Neuron (in vitro differentiated cells): ENCODE measurements around the gene PURB.
"Not testable (repeated sequence)": the region's sequence is repeated elsewhere in the genome, so short reads cannot be mapped to it uniquely, and the experiment has no call there.

Experiments used
- H2AFZ ChIP-seq: one replicate; pipeline ENCODE4 v1.6.1; 2013; ENCODE audit warnings: low read depth, mild to moderate bottlenecking, inconsistent platforms, low read length, moderate library complexity
- H3K27me3 ChIP-seq: one replicate; pipeline ENCODE4 v1.6.1; 2013; ENCODE audit warnings: low read length; ENCODE audit not compliant: insufficient read depth
- H3K36me3 ChIP-seq: one replicate; pipeline ENCODE4 v1.6.1; 2013; ENCODE audit warnings: low read length; ENCODE audit not compliant: insufficient read depth
- H3K4me1 ChIP-seq: one replicate; pipeline ENCODE4 v1.6.1; 2013; ENCODE audit warnings: low read length; ENCODE audit not compliant: insufficient read depth
- H3K4me3 ChIP-seq: 2 replicates; pipeline ENCODE4 v1.5.1; 2013; ENCODE audit warnings: mild to moderate bottlenecking, low read length, moderate library complexity
- H3K9me3 ChIP-seq: one replicate; pipeline ENCODE4 v1.6.1; 2013; ENCODE audit warnings: low read length

Gene PURB

DNA sequence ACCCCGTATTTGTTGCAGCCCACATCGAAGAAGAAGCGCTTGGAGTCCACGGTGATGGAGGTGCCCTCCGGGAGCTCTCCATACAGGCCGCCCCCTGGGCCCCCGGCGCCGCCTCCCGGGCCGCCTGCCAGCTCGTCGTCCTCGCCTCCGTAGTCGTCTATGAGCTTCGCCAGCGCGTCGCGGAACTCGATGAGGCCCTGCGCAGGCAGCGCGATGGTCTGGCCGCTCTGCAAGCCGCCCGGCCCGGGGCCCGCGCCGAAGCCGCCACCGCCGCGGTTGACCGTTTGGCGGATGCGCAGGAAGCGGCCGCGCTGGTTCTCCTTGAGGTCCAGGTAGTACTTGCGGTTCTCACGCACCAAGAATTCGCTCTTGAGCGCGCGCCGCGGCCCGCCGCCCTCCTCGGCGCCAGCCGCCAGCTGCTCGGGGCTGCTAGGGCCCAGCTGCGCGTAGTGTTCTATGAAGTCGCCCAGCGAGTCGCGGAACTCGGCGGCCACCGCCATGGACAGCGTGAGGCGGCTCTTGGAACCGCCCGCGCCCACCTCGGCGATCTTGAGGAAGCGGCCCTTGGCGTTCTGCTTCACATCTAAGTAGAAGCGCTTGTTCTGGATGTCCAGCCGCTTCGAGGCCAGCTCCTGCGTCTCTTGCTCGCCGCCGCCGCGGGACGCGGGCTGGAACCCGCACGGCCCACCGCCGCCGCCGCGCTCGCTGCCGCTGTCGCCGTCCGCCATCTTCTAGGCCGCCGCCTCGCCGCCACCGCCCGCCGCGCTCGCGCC lies 523 bp downstream of the PURB start:
- Histone ChIP-seq H3K36me3 (peaks cover 22% of the 10 kb centered on the region), H3K4me1 (peaks cover 47% of the 10 kb centered on the region), H3K4me3 (peak overlapping the region; percentile 87), H2AFZ (no peak overlapping the region), H3K9me3 (no peaks in the 10 kb centered on the region), H3K27me3 (no peaks in the 10 kb centered on the region)

DNA sequence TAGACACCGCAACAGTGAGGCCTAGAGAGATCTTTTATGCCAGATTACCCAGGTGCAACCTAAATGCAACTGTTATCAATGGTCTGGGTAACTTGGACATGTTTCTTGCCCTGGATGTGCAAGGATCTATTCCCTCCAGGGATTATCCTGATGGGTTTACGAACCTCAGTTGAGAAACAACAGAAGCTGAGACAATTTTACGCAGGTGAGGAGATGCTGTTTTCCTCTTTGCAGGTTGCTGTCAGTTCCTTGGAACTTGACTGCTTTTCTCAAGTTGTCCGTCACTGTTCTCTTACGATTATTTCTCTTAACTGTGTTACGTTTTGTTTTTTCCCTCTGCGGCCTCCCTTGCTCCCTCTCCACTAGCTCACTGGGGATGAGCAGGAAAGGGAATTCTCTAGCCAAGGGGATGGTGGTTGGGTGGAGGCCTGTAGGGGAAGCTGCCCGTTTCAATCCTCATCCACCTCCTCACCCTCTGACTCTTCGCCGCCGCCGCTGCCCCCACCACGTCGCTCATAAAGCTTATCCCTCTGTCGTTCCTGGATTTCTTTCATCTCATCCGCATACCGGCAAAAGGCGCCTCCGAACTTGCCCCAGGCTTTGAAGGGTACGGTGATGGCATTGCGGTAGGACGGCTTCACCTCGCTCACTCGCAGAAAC lies 1.2 kb downstream of the PURB start:
- Histone ChIP-seq H2AFZ (no peak overlapping the region), H3K36me3 (peaks cover 26% of the 10 kb centered on the region), H3K4me3 (peak overlapping the region; percentile 87)

DNA sequence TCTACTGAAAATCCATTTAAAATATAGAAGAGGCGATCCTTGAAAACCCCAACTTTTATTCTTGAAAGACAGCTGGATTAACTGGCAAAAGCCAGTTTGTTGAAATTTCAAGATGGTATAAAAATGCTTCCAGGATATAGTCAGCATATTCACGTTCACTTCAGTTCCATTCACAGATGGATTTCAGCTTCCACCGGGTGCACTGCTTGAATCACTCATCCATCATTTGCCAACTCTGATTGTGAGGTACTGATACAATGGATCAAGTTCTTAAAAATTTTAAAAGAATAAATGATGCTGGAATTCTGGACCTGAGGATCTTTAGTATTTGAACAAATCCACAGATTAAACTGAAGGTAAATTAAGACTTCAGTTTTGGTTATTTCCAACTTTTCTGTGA lies 2.4 kb downstream of the PURB start:
- H3K36me3 ChIP-seq, result peaks cover 26% of the 10 kb centered on the region
- H3K4me3 ChIP-seq, result peak overlapping the region; percentile 87
- no peaks in the 10 kb centered on the region for H3K9me3 ChIP-seq
- H3K27me3 ChIP-seq, result no peaks in the 10 kb centered on the region
- H3K4me1 ChIP-seq, result peaks cover 49% of the 10 kb centered on the region
- H2AFZ ChIP-seq, result no peak overlapping the region

More for the DNA sequence above, 1.2 kb downstream of the PURB start:
- H3K9me3 ChIP-seq, result no peaks in the 10 kb centered on the region
- no peaks in the 10 kb centered on the region for H3K27me3 ChIP-seq
- peaks cover 49% of the 10 kb centered on the region for H3K4me1 ChIP-seq

DNA sequence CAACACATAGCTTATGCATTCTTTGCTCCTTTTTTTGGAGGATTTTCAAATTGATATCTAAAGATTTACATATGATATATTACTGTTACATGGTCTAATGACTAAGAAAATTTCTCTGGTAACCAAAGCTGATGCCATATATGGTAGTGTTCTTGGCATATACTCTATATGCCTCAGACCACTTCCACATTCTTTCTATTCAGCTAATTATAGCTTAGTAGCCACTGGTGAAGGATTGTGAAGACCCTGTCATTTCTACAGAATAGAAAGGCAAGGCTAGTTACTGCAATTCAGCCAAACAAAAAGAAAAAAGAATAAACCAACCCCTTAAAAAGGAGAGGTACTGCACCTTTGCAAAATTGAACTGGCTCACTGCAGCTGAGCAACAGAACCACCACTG lies 3.7 kb downstream of the PURB start:
- Histone ChIP-seq H3K27me3 (no peaks in the 10 kb centered on the region), H3K4me3 (peak overlapping the region; percentile 87), H3K36me3 (peaks cover 30% of the 10 kb centered on the region), H2AFZ (no peak overlapping the region), H3K9me3 (no peaks in the 10 kb centered on the region), H3K4me1 (peaks cover 49% of the 10 kb centered on the region)

DNA sequence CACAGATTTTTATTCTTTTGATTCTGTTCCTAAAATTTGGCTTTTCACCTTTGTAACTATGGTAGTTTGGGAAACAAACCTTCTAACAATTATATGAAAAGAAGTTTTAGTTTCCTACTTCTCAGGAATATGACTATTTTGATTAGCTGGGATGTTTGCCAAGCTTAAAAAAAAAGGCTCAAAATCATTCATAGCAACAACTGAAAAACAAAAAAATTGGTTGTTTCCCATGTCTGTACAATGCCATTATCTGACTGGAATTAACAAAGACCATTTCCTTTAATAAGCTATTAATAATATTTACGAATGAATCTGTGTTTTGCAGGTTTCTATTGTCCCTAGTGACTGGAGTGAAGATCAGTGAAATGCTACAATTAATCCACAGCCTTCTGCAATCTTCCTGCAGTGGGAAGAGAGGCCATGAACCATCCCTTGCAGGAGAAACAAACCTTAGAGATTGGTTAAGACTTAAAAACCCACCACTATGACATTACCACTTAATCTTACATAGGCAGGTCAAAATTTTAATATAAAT lies 4.2 kb downstream of the PURB start:
- peaks cover 30% of the 10 kb centered on the region for H3K36me3 ChIP-seq
- no peak overlapping the region for H2AFZ ChIP-seq
- no peaks in the 10 kb centered on the region for H3K9me3 ChIP-seq
- H3K4me3 ChIP-seq, result peak overlapping the region; percentile 87
- no peaks in the 10 kb centered on the region for H3K27me3 ChIP-seq
- H3K4me1 ChIP-seq, result peaks cover 49% of the 10 kb centered on the region

DNA sequence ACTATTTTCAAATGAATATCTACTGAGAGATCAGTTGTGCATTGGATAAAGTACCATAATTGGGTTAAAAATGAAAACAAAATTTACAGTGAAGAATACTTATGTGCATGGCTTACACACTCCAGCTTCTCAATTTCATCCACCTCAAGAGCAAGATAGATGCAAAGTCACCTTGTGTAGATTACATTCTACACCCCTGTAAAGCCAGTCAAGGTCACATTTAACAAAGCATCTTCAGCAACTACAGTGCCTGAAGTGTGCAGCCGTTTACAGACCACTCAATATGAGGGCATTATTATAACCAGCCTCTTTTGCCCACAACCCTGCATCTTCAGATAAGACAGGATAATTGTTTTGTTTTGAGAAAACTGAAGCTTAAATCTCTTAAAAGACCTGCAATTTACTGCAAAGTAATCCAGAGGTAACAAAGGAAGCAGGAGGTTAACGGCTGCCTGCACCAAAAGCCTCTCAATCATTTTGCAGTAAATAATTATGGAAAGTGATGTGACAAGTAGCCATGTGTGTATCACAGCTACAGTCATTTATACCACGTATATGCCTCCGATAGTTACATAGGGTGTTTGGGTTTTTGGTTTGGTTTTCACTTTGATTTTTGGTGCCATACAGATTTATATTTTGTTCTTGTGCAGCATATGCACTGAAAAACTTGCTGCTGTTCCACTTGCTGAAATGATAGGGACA lies 4.9 kb downstream of the PURB start:
- H3K27me3 ChIP-seq, result no peaks in the 10 kb centered on the region
- H3K9me3 ChIP-seq, result no peaks in the 10 kb centered on the region
- H3K4me1 ChIP-seq, result peaks cover 47% of the 10 kb centered on the region
- peak overlapping the region; percentile 87 for H3K4me3 ChIP-seq
- no peak overlapping the region for H2AFZ ChIP-seq
- H3K36me3 ChIP-seq, result peaks cover 30% of the 10 kb centered on the region

DNA sequence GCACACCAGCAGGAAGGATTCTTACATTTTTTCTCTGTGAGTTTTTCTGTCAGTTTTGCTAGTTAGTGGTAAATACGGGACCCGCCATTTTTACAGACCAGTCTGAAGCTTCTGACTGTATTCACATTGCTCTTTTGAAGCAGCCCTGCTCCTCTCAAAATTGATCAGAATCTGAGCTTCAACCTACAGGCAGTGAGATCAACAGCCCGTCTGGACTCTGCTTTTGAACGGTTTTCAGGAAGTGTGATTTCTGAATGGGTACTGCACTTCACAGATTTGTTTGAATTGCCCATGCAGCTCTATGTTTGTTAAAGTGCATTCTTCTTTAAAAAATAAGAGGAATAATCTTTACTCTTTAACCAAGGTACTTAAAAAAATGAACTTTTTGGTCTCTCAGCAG lies 8.9 kb downstream of the PURB start:
- peaks cover 18% of the 10 kb centered on the region for H3K4me1 ChIP-seq
- no peak overlapping the region for H3K4me3 ChIP-seq
- H2AFZ ChIP-seq, result no peak overlapping the region
- peaks cover 11% of the 10 kb centered on the region for H3K36me3 ChIP-seq
- H3K9me3 ChIP-seq, result peaks cover 5% of the 10 kb centered on the region
- no peaks in the 10 kb centered on the region for H3K27me3 ChIP-seq

DNA sequence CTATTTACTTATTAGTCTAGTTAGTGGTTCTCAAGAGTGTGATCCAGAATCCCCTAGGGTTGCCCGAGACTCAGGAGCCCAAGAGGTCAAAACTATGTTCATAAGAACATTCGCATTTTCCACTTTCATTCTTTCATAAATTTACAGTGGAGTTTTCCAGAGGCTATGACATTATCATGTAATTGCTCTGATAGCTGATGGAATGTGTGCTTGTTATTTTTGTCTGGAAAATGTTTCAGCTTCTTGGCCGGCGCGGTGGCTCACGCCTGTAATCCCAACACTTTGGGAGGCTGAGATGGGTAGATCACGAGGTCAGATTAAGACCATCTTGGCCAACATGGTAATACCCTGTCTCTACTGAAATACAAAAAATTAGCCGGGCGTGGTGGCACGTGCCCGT lies 10.1 kb downstream of the PURB start:
- Histone ChIP-seq H3K4me1 (peaks cover 7% of the 10 kb centered on the region), H3K9me3 (peaks cover 5% of the 10 kb centered on the region), H3K36me3 (peaks cover 11% of the 10 kb centered on the region), H2AFZ (no peak overlapping the region), H3K27me3 (no peaks in the 10 kb centered on the region), H3K4me3 (no peak overlapping the region)

DNA sequence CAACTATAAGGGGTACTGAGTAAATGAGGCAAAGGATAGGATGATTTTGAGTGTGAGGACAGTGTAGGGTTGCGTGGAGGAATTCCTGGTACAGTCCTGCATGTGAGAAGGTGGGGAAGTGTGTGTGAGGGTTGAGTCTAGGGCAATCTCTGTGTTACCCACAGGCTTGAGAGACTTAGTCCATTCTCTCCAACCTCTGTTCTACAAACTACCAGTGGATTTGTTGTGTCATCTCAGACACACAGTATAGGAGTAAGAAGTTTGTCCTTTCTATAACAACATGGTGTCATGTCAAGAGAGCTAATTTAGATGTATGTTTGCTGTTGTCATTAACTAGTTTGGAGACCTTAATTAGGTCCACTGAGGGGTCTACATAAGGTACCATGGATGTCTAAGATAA lies 12.5 kb downstream of the PURB start:
- Histone ChIP-seq H3K27me3 (no peaks in the 10 kb centered on the region), H3K4me1 (no peaks in the 10 kb centered on the region), H3K36me3 (peaks cover 4% of the 10 kb centered on the region), H3K9me3 (peaks cover 5% of the 10 kb centered on the region), H3K4me3 (no peak overlapping the region), H2AFZ (no peak overlapping the region)

DNA sequence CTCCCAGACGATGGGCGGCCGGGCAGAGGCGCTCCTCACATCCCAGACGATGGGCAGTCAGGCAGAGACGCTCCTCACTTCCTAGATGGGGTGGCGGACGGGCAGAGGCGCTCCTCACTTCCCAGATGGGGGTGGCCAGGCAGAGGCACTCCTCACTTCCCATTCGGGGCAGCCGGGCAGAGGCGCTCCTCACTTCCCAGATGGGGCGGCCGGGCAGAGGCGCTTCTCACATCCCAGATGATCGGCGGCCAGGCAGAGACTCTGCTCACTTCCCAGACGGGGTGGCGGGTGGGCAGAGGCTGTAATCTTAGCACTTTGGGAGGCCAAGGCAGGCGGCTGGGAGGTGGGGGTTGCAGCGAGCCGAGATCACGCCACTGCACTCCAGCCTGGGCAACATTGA lies 13.4 kb downstream of the PURB start:
- H3K4me1 ChIP-seq, H3K4me3 ChIP-seq, H2AFZ ChIP-seq, H3K27me3 ChIP-seq, H3K36me3 ChIP-seq, H3K9me3 ChIP-seq: not testable (repeated sequence)

DNA sequence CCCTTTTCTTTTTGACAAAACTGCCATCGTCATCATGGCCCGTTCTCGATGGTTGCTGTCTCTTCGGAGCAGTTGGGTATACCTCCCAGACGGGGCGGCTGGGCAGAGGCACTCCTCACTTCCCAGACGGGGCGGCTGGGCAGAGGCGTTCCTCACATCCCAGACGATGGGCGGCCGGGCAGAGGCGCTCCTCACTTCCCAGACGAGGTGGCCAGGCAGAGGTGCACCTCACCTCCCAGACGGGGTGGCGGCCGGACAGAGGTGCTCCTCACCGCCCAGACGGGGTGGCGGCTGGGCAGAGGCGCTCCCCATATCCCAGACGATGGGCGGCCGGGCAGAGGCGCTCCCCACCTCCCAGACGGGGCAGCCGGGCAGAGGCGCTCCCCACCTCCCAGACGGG lies 14.6 kb downstream of the PURB start:
- H3K27me3 ChIP-seq, H3K36me3 ChIP-seq, H3K4me3 ChIP-seq, H3K9me3 ChIP-seq, H2AFZ ChIP-seq, H3K4me1 ChIP-seq: not testable (repeated sequence)

DNA sequence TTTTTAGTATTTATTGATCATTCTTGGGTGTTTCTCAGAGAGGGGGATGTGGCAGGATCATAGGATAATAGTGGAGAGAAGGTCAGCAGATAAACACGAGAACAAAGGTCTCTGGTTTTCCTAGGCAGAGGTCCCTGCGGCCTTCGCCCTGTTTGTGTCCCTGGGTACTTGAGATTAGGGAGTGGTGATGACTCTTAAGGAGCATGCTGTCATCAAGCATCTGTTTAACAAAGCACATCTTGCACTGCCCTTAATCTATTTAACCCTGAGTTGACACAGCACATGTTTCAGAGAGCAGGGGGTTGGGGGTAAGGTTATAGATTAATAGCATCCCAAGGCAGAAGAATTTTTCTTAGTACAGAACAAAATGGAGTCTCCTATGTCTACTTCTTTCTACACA lies 15.0 kb downstream of the PURB start:
- H2AFZ ChIP-seq, H3K4me1 ChIP-seq, H3K4me3 ChIP-seq, H3K9me3 ChIP-seq, H3K36me3 ChIP-seq, H3K27me3 ChIP-seq: not testable (repeated sequence)
